ENCODE measurements around the gene GNAQ. TPM values are rescaled to one million over a fixed set of nuclear protein-coding genes. Genes with fewer than 3 reads are reported as not detected.

Gene GNAQ
- total RNA-seq, 1 donor, result 58.0 TPM

DNA sequence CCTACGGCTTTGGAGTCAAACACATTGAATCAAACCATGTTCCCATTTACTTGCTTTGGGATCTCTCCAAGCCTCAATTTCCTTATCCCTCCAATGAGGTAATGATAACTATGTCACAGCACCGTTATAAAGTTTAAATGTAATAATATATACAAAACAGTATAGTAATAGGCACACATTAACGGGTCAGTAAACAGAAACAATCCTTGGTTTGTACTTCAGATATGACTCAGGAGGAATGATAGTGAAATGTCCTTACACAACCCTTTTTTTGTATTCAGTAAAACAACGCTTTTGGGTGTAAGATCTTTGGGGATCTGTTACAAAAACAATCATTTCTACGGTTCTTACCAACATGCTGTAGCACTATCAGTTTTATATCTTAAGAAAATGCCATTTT is 205.0 kb downstream of the GNAQ start:
- DNase-seq (ENCODE audit: low read depth), result no peak
- TF ChIP-seq, protein P1, sequence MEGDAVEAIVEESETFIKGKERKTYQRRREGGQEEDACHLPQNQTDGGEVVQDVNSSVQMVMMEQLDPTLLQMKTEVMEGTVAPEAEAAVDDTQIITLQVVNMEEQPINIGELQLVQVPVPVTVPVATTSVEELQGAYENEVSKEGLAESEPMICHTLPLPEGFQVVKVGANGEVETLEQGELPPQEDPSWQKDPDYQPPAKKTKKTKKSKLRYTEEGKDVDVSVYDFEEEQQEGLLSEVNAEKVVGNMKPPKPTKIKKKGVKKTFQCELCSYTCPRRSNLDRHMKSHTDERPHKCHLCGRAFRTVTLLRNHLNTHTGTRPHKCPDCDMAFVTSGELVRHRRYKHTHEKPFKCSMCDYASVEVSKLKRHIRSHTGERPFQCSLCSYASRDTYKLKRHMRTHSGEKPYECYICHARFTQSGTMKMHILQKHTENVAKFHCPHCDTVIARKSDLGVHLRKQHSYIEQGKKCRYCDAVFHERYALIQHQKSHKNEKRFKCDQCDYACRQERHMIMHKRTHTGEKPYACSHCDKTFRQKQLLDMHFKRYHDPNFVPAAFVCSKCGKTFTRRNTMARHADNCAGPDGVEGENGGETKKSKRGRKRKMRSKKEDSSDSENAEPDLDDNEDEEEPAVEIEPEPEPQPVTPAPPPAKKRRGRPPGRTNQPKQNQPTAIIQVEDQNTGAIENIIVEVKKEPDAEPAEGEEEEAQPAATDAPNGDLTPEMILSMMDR (IDR thresholded peaks at IDR 0.05; ENCODE audit: insufficient read depth, low read length), result no peak
- H3K4me3 ChIP-seq (ENCODE audit: low read depth, low read length), result no peak overlapping the region

DNA sequence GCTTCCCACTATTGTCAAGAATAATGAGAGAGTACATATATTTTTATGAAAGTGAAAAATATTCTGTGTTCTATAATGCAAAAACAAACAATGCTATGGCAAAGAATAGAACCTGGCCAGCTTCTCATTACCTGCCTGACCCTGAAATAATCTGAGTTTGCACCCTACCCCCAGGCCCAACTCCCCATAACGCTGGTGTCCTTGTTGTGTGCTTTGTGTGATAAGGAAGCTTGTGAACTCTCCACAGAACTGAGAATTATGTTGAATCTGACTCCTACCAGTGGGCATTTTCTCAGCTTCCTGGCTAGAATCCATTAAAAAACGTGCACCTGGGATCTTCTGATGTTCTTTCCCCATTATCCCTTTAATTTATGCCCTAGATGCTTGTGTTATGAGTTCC is 205.5 kb downstream of the GNAQ start:
- no peak for DNase-seq (ENCODE audit: low read depth)
- TF ChIP-seq, protein P1 (IDR thresholded peaks at IDR 0.05; ENCODE audit: insufficient read depth, low read length), result no peak
- H3K4me3 ChIP-seq (ENCODE audit: low read depth, low read length), result no peak overlapping the region

DNA sequence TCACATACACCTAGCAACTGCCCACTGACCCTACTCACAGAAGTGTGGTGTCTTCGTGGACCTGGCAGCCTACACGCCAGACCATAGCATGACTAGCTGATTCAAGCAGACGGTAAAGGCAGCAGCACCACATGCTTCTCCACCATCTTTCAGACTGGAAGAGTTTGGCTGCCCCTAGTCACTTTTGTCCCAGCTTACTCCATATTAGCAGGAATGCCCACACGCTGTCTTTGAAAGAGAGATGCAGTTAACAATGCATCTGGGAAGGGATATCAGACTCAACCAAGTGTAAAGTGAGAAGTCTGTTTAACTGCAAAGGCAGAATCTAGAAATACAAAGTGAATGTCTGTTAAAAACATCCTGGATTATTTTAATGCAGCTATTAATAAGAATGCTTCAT is 206.2 kb downstream of the GNAQ start:
- DNase-seq (ENCODE audit: low read depth), result no peak
- H3K4me3 ChIP-seq (ENCODE audit: low read depth, low read length), result no peak overlapping the region
- TF ChIP-seq, protein P1 (IDR thresholded peaks at IDR 0.05; ENCODE audit: insufficient read depth, low read length), result no peak

DNA sequence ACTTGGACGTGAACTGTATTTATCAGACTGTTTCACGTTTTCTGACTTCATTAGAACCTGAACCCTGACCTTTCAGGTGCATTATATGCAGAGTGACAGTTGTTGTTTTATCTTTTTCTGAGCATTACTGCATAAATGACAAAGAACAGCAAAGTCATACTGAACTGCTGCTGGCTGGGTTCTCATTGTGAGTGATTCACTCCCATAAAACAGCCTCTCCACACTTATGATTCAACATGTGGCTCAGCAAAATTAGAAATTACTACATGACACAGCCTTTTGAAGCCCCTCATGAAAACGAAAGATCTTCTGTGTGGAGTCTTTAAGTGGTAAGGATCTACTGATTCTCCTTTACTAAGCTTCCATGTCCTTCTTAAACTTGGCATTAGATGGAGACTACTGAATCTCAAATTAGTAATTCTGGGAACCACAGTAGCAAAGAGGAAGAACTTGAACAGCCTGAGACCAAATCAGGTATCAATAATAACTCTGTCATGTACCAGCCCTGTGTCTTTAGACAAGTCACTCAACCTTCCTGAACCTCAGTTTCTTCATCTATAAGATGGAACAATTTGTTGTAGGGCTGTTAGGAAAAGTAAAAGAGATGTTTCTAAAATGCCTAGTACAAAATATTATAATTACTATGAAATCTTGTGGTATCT is 211.2 kb downstream of the GNAQ start:
- DNase-seq (ENCODE audit: low read depth), result peak; percentile 73
- H3K4me3 ChIP-seq (ENCODE audit: low read depth, low read length), result no peak overlapping the region
- TF ChIP-seq, protein P1 (IDR thresholded peaks at IDR 0.05; ENCODE audit: insufficient read depth, low read length), result no peak

DNA sequence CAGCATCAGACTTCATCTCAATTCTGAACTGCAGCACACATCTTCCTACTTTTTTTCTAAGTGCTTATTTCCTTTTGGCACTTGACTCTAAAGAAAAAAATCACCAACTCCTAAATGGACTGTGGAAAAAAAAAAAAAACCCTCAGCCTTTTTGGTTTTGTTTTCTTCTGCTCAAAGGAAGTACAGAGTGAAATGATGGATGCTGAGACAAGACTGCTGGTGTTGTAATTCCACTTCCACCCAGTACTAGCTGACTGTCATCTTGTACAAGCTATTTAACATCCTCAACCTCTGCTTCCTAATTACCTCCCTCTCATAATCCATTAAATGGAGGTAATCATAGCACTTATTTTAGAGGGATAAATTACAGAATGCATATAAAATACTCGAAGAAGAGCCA is 212.0 kb downstream of the GNAQ start:
- DNase-seq (ENCODE audit: low read depth), result peak; percentile 60
- no peak overlapping the region for H3K4me3 ChIP-seq (ENCODE audit: low read depth, low read length)
- TF ChIP-seq, protein P1 (IDR thresholded peaks at IDR 0.05; ENCODE audit: insufficient read depth, low read length), result peak; percentile 19

DNA sequence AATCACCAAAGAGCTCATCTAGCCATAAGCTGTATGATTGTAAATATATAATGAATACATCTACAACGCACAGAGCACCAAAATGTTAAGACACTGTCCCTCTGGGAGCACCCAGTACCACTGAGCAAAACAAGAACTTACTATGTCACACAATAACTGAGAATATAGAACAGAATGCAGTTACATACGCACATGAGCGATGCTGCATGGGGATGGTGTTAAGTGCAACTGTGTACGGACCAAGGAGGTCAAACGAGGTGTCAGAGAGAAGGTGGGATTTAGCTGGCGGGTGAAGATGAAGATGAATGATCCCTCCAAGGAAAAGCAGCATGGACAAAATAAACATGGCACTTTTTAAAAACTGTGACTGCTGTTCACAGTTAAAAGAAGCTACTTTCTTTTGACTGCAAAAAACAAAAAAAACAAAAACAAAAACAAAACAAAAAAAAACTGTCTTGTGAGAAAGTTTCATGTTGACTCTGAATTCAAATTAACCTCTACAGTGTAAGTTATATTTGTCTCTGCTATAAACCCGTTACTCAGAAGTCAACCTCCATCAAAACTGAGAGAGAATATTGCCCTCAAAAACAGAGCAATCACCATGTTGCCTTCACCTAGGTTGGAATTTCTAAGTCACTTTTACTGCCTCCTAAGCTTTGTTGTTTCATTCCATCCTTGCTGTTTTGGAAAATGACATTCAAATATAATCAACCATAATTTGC is 213.9 kb downstream of the GNAQ start:
- DNase-seq (ENCODE audit: low read depth), result no peak
- no peak overlapping the region for H3K4me3 ChIP-seq (ENCODE audit: low read depth, low read length)
- TF ChIP-seq, protein P1 (IDR thresholded peaks at IDR 0.05; ENCODE audit: insufficient read depth, low read length), result no peak

Data from fibroblast of the aortic adventitia (primary cell).